HepG2 (cell line): ENCODE results near the gene IL3. TPM values are rescaled to one million over a fixed set of nuclear protein-coding genes. Genes with fewer than 3 reads are reported as not detected.

Experiments
- ATAC-seq: fragments of 200-7000 bp; cut with Tn5 transposase; 3 replicates; pipeline ENCODE4 v1.9.1; 2020; ENCODE audit warnings: mild to moderate bottlenecking, moderate library complexity
- BruUV-seq: library from RNA; stranded (reverse); fragments of 400-500 nt; replicated peaks from 2 replicates; lab custom pipeline; 2021; lab: Mats Ljungman, UMichigan
- CTCF ChIA-PET: fragments of 300-600 bp; formaldehyde crosslinking; extraction: SDS; loops from one replicate; lab custom pipeline; 2021; ENCODE audit warnings: low total read pairs, inconsistent platforms, low intra/inter-chr PET ratio; lab: Yijun Ruan, JAX
- POLR2A ChIA-PET: fragments of 350-600 bp; sonication (Branson Sonifier 250); formaldehyde crosslinking; loops from one replicate; lab custom pipeline; 2020; ENCODE audit warnings: antibody characterized with exemption, inconsistent platforms; lab: Yijun Ruan, JAX
- DNase-seq: peaks from one replicate; pipeline ENCODE4 v3.0.0-alpha.2; 2015; ENCODE audit warnings: low spot score
- FAIRE-seq: peaks from 3 replicates; lab custom pipeline; 2011; peaks lifted over from hg19 to GRCh38; lab: Jason Lieb, UNC
- H2AFZ ChIP-seq: one replicate; pipeline ENCODE4 v1.6.1; 2011; ENCODE audit warnings: low read length, inconsistent platforms
- H3K27ac ChIP-seq: fragments of 300-600 bp; 3 replicates; pipeline ENCODE4 v1.8.0; 2011; ENCODE audit warnings: mixed run types, mild to moderate bottlenecking, mixed read lengths, low read length, inconsistent platforms; ENCODE audit not compliant: insufficient read depth; ENCODE audit errors: extremely low read length
- H3K27me3 ChIP-seq, 2 experiments: fragments of 200-600 bp in 1 of 2; 2 replicates in 1 of 2; 3 replicates in 1 of 2; pipeline versions ENCODE4 v1.6.0 to v1.8.0; 2011; ENCODE audit warnings: low read length in 2 of 2, mild to moderate bottlenecking in 2 of 2, moderate library complexity in 2 of 2, inconsistent platforms in 1 of 2; ENCODE audit not compliant: insufficient read depth in 2 of 2, control insufficient read depth in 1 of 2
- H3K36me3 ChIP-seq, 2 experiments: fragments of 200-600 bp in 1 of 2; replicated peaks in 1 of 2; 2 replicates in 1 of 2; 3 replicates in 1 of 2; pipeline versions ENCODE4 v1.5.1 to v1.8.0; 2011; ENCODE audit warnings: low read length in 2 of 2, inconsistent platforms in 1 of 2; ENCODE audit not compliant: insufficient read depth in 2 of 2, control insufficient read depth in 1 of 2
- H3K4me1 ChIP-seq: 2 replicates; pipeline ENCODE4 v1.5.1; 2012; ENCODE audit warnings: low read length, inconsistent platforms; ENCODE audit not compliant: insufficient read depth
- H3K4me2 ChIP-seq: 2 replicates; pipeline ENCODE4 v1.6.0; 2011; ENCODE audit warnings: low read depth, low read length, inconsistent platforms
- H3K4me3 ChIP-seq, 3 experiments: fragments of 200-600 bp in 1 of 3; sonication (generic), shearing (Covaris generic) in 1 of 3; replicated peaks in 1 of 3; 2 replicates each; pipeline ENCODE4 v1.5.1; 2011 to 2016; ENCODE audit warnings: low read length in 3 of 3, inconsistent platforms in 2 of 3, low read depth in 2 of 3, mild to moderate bottlenecking in 2 of 3, control low read depth in 1 of 3, mixed read lengths in 1 of 3; ENCODE audit not compliant: insufficient read depth in 1 of 3
- H3K79me2 ChIP-seq: one replicate; pipeline ENCODE4 v1.6.1; 2011; ENCODE audit warnings: low read length, inconsistent platforms; ENCODE audit not compliant: insufficient read depth
- H3K9ac ChIP-seq: 2 replicates; pipeline ENCODE4 v1.6.0; 2011; ENCODE audit warnings: mild to moderate bottlenecking, low read depth, low read length, inconsistent platforms; ENCODE audit not compliant: insufficient read depth
- H3K9me3 ChIP-seq: 2 replicates; pipeline ENCODE4 v1.5.1; 2012; ENCODE audit warnings: mild to moderate bottlenecking, low read length
- H4K20me1 ChIP-seq: 2 replicates; pipeline ENCODE4 v1.6.0; 2011; ENCODE audit warnings: inconsistent platforms, mild to moderate bottlenecking, low read length, moderate library complexity; ENCODE audit not compliant: insufficient read depth
- CEBPG ChIP-seq: IDR thresholded peaks from 2 replicates; pipeline ENCODE4 v1.6.1; 2016
- GABPA ChIP-seq, 2 experiments: IDR thresholded peaks; 2 replicates each; pipeline ENCODE4 v1.6.1; 2011 to 2016; ENCODE audit warnings: low read depth in 2 of 2, low read length in 1 of 2, missing biosample characterization in 1 of 2, missing genetic modification characterization in 1 of 2
- HHEX ChIP-seq: IDR thresholded peaks from 2 replicates; pipeline ENCODE4 v1.6.1; 2016; ENCODE audit warnings: control low read depth
- JUNB ChIP-seq: sonication (generic); formaldehyde crosslinking; IDR thresholded peaks from 2 replicates; pipeline ENCODE4 v1.8.0; 2022; ENCODE audit warnings: missing genetic modification reagents, mild to moderate bottlenecking, borderline replicate concordance
- MED8 ChIP-seq: sonication (generic); formaldehyde crosslinking; IDR thresholded peaks from 2 replicates; pipeline ENCODE4 v1.8.1; 2023; ENCODE audit warnings: mild to moderate bottlenecking, missing genetic modification reagents; ENCODE audit not compliant: insufficient replicate concordance
- MZF1 ChIP-seq: sonication (generic); formaldehyde crosslinking; IDR thresholded peaks from 2 replicates; pipeline ENCODE4 v1.8.1; 2023; ENCODE audit warnings: mild to moderate bottlenecking, missing genetic modification reagents, borderline replicate concordance
- ZC3H13 ChIP-seq: sonication (generic); formaldehyde crosslinking; IDR thresholded peaks from 2 replicates; pipeline ENCODE4 v1.8.1; 2023; ENCODE audit warnings: mild to moderate bottlenecking, missing genetic modification reagents, moderate library complexity
- ZNF124 ChIP-seq: sonication (generic); formaldehyde crosslinking; IDR thresholded peaks from 2 replicates; pipeline ENCODE4 v1.4.0; 2020; ENCODE audit warnings: missing genetic modification reagents
- ZNF737 ChIP-seq: sonication (generic); formaldehyde crosslinking; IDR thresholded peaks from 2 replicates; pipeline ENCODE4 v1.5.0; 2020; ENCODE audit warnings: missing genetic modification reagents, mild to moderate bottlenecking, borderline replicate concordance
- ZNF761 ChIP-seq: sonication (generic); formaldehyde crosslinking; conservative IDR thresholded peaks from 2 replicates; pipeline ENCODE4 v1.4.0; 2020; ENCODE audit warnings: mild to moderate bottlenecking, missing genetic modification reagents
- ZSCAN12 ChIP-seq: sonication (generic); formaldehyde crosslinking; IDR thresholded peaks from 2 replicates; pipeline ENCODE4 v1.9.0; 2021; ENCODE audit warnings: mild to moderate bottlenecking, missing genetic modification reagents
- whole genome bisulfite sequencing: methylation state at CpG from one replicate; pipeline ENCODE4 v1.1.6; 2017; ENCODE audit warnings: low lambda C conversion rate; 5-methylcytosine and 5-hydroxymethylcytosine counted together
- in situ Hi-C: cut with HindIII; loops from 2 replicates; pipeline ENCODE4 v1.10.0; 2017; ENCODE audit warnings: low pct_unique_long_range_greater_than_20kb; ENCODE audit not compliant: extremely low pct_ligation_motif_present
- intact Hi-C: fragments of 100-400 bp; cut with micrococcal nuclease; formaldehyde crosslinking; loops from one replicate; pipeline ENCODE4 v1.10.0; 2022; ENCODE audit not compliant: unreplicated experiment
- polyA plus RNA-seq, 8 experiments: library from polyadenylated mRNA; depleted of rRNA in 3 of 8; stranded (reverse) in 7 of 8; unstranded in 1 of 8; fragments of >200 nt; fragmentation: Illumina TruSeq in 4 of 8; extraction: Trizol in 4 of 8; gene quantifications; 2 replicates each; pipeline versions ENCODE4 v1.2.1 to v1.2.3, GENCODE V29; 2011 to 2016; ENCODE audit warnings: low read depth in 4 of 8, missing spikeins in 1 of 8, mixed read lengths in 1 of 8; ENCODE audit not compliant: insufficient read depth in 1 of 8
- total RNA-seq, 5 experiments: library from RNA; depleted of rRNA; stranded (reverse); fragments of >200 nt; fragmentation: Illumina TruSeq; extraction: Trizol; gene quantifications; 2 replicates each; pipeline ENCODE4 v1.2.3, GENCODE V29; 2016; ENCODE audit warnings: low read depth in 1 of 5

Gene IL3
- total and polyA plus RNA-seq, 2 of the 13 experiments (the other 11 are each of a cell fraction or from before 2014, with no cell fraction given), result not detected

GRCh38 chr5:132050661-132051552 is 9.5 kb upstream of the IL3 start:
- CTCF ChIA-PET, result no interaction called here
- no TSS peak for BruUV-seq
- Histone ChIP-seq H3K4me3 (no peak overlapping the region), H3K4me1 (no peaks in the 10 kb centered on the region), H3K4me2 (no peak overlapping the region), H3K79me2 (no peaks in the 10 kb centered on the region), H2AFZ (no peak overlapping the region), H4K20me1 (no peaks in the 10 kb centered on the region), H3K9ac (no peak overlapping the region), H3K27ac (no peak overlapping the region), H3K27me3 (peaks cover 3 to 26% of the 10 kb centered on the region in 2 experiments; a peak in 3 of 5 replicates), H3K9me3 (no peaks in the 10 kb centered on the region), H3K36me3 (no peaks in the 10 kb centered on the region)
- no peak for ATAC-seq
- intact Hi-C loops (no loop called here), in situ Hi-C loops (no loop called here)
- no peak for DNase-seq
- no peak for TF ChIP-seq HHEX (CRISPR knock-in tag)
- TF ChIP-seq ZC3H13 (CRISPR knock-in tag), result no peak
- TF ChIP-seq JUNB (CRISPR knock-in tag), result no peak
- TF ChIP-seq CEBPG (CRISPR knock-in tag), result no peak
- no peak for TF ChIP-seq ZNF761 (CRISPR knock-in tag)
- no peak for TF ChIP-seq ZSCAN12 (CRISPR knock-in tag)
- TF ChIP-seq ZNF737 (CRISPR knock-in tag), result no peak
- TF ChIP-seq GABPA (IDR thresholded peaks at IDR 0.05; ENCODE audit: low read depth, low read length), result no peak
- no peak for TF ChIP-seq GABPA (CRISPR knock-in tag; IDR thresholded peaks at IDR 0.05; ENCODE audit: low read depth)
- no peak for TF ChIP-seq ZNF124 (CRISPR knock-in tag)
- TF ChIP-seq MED8 (CRISPR knock-in tag), result no peak
- no peak for TF ChIP-seq MZF1 (CRISPR knock-in tag)
- POLR2A ChIA-PET, result no interaction called here
- no peak for FAIRE-seq
- whole genome bisulfite sequencing, result 17% methylated on average over 9 of the region's 9 CpGs
